GM12878 (cell line): Measurements from ENCODE around the gene UMOD.

Experiments
- CREB1 ChIP-seq: IDR thresholded peaks from 2 replicates; pipeline ENCODE4 v1.6.1; 2012; ENCODE audit warnings: low read depth, mild to moderate bottlenecking, inconsistent platforms
- MYB ChIP-seq: fragments of 150-350 bp; IDR thresholded peaks from 2 replicates; pipeline ENCODE4 v1.6.1; 2014; ENCODE audit warnings: mild to moderate bottlenecking, low read depth, low read length, borderline replicate concordance
- NR2C1 ChIP-seq: fragments of 450-650 bp; IDR thresholded peaks from 2 replicates; pipeline ENCODE4 v1.6.1; 2017; ENCODE audit warnings: antibody characterized with exemption, mild to moderate bottlenecking, moderate library complexity
- TF ChIP-seq, protein P1 (sequence below), 3 experiments: IDR thresholded peaks in 2 of 3; conservative IDR thresholded peaks in 1 of 3; 2 replicates each; pipeline ENCODE4 v1.5.1; 2011; ENCODE audit warnings: low read depth in 3 of 3, low read length in 3 of 3, mild to moderate bottlenecking in 3 of 3, control low read depth in 2 of 3, moderate library complexity in 2 of 3, inconsistent platforms in 1 of 3, mixed read lengths in 1 of 3; ENCODE audit not compliant: control insufficient read depth in 2 of 3, insufficient read depth in 1 of 3; ENCODE audit errors: extremely low read depth in 1 of 3
- TF ChIP-seq, protein P2 (sequence below): fragments of 150-350 bp; IDR thresholded peaks from 2 replicates; pipeline ENCODE4 v1.6.1; 2016; ENCODE audit warnings: low read depth, low read length
- TF ChIP-seq, protein P3 (sequence below): fragments of 450-650 bp; formaldehyde crosslinking; IDR thresholded peaks from 2 replicates; pipeline ENCODE4 v1.5.0; 2022; ENCODE audit warnings: mild to moderate bottlenecking, missing genetic modification characterization
- TF ChIP-seq, protein P4 (sequence below): IDR thresholded peaks from 2 replicates; pipeline ENCODE4 v1.6.1; 2011; ENCODE audit warnings: borderline replicate concordance, low read depth, mild to moderate bottlenecking, moderate library complexity, mixed read lengths, low read length; ENCODE audit not compliant: insufficient read depth; ENCODE audit errors: extremely low read length

DNA sequence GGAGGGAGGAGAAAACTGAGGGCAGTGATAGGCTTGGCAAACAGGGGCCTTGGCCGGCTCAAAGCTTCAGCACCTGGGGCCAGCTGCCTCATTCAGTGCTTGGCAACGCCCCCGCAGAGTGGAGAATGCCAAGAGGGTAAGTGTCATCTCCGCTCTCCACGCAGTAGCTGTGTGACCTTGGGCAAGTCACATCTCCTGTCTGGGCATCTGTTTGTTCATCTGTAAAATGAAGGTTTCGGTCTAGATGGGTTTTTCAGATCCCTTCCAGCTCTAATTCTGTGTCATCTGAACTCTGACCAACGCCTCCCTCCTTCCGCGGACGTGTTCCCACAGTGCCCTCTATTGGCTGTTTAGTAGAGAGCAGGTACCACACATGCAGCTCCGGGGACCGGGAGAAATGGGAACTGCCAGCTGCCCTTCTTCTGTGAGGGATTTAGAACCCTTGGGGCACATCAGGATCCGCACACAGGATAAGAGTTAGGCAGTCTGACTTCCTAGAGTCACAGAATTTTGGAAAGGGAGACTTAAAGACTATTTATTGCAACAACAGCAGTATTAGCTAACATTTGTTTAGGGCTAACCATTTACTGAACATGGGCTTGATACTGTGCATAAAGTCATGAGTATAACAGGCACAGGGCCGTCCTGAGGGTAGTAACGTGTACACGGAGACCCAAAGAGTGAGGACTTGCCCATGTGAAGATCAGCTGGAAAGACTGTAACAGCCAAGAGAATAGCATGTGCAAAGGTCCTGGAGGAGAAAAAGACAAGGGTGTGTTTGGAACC, 52.0 kb downstream of the UMOD start:
- TF ChIP-seq, protein P1, sequence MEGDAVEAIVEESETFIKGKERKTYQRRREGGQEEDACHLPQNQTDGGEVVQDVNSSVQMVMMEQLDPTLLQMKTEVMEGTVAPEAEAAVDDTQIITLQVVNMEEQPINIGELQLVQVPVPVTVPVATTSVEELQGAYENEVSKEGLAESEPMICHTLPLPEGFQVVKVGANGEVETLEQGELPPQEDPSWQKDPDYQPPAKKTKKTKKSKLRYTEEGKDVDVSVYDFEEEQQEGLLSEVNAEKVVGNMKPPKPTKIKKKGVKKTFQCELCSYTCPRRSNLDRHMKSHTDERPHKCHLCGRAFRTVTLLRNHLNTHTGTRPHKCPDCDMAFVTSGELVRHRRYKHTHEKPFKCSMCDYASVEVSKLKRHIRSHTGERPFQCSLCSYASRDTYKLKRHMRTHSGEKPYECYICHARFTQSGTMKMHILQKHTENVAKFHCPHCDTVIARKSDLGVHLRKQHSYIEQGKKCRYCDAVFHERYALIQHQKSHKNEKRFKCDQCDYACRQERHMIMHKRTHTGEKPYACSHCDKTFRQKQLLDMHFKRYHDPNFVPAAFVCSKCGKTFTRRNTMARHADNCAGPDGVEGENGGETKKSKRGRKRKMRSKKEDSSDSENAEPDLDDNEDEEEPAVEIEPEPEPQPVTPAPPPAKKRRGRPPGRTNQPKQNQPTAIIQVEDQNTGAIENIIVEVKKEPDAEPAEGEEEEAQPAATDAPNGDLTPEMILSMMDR (IDR thresholded peaks at IDR 0.05 in 2 of 3, conservative IDR thresholded peaks at IDR 0.05 in 1 of 3; ENCODE audit: control insufficient read depth in 2 of 3, extremely low read depth in 1 of 3, insufficient read depth in 1 of 3, low read depth in 3 of 3, low read length in 3 of 3), result peak; percentile 85 to 91 (median 87)
- TF ChIP-seq, protein P2, sequence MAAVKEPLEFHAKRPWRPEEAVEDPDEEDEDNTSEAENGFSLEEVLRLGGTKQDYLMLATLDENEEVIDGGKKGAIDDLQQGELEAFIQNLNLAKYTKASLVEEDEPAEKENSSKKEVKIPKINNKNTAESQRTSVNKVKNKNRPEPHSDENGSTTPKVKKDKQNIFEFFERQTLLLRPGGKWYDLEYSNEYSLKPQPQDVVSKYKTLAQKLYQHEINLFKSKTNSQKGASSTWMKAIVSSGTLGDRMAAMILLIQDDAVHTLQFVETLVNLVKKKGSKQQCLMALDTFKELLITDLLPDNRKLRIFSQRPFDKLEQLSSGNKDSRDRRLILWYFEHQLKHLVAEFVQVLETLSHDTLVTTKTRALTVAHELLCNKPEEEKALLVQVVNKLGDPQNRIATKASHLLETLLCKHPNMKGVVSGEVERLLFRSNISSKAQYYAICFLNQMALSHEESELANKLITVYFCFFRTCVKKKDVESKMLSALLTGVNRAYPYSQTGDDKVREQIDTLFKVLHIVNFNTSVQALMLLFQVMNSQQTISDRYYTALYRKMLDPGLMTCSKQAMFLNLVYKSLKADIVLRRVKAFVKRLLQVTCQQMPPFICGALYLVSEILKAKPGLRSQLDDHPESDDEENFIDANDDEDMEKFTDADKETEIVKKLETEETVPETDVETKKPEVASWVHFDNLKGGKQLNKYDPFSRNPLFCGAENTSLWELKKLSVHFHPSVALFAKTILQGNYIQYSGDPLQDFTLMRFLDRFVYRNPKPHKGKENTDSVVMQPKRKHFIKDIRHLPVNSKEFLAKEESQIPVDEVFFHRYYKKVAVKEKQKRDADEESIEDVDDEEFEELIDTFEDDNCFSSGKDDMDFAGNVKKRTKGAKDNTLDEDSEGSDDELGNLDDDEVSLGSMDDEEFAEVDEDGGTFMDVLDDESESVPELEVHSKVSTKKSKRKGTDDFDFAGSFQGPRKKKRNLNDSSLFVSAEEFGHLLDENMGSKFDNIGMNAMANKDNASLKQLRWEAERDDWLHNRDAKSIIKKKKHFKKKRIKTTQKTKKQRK, result no peak
- no peak for TF ChIP-seq NR2C1
- no peak for TF ChIP-seq CREB1
- TF ChIP-seq, protein P3, sequence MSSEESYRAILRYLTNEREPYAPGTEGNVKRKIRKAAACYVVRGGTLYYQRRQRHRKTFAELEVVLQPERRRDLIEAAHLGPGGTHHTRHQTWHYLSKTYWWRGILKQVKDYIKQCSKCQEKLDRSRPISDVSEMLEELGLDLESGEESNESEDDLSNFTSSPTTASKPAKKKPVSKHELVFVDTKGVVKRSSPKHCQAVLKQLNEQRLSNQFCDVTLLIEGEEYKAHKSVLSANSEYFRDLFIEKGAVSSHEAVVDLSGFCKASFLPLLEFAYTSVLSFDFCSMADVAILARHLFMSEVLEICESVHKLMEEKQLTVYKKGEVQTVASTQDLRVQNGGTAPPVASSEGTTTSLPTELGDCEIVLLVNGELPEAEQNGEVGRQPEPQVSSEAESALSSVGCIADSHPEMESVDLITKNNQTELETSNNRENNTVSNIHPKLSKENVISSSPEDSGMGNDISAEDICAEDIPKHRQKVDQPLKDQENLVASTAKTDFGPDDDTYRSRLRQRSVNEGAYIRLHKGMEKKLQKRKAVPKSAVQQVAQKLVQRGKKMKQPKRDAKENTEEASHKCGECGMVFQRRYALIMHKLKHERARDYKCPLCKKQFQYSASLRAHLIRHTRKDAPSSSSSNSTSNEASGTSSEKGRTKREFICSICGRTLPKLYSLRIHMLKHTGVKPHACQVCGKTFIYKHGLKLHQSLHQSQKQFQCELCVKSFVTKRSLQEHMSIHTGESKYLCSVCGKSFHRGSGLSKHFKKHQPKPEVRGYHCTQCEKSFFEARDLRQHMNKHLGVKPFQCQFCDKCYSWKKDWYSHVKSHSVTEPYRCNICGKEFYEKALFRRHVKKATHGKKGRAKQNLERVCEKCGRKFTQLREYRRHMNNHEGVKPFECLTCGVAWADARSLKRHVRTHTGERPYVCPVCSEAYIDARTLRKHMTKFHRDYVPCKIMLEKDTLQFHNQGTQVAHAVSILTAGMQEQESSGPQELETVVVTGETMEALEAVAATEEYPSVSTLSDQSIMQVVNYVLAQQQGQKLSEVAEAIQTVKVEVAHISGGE, result no peak
- TF ChIP-seq, protein P4, sequence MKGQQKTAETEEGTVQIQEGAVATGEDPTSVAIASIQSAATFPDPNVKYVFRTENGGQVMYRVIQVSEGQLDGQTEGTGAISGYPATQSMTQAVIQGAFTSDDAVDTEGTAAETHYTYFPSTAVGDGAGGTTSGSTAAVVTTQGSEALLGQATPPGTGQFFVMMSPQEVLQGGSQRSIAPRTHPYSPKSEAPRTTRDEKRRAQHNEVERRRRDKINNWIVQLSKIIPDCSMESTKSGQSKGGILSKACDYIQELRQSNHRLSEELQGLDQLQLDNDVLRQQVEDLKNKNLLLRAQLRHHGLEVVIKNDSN, result no peak
- TF ChIP-seq MYB, result no peak
